HFF-Myc (cell line): Measurements from ENCODE around the gene LRSAM1.

ENCODE experiments used
- DNase-seq: peaks from one replicate; pipeline ENCODE4 v3.0.0-alpha.2; 2011; ENCODE audit warnings: low read depth; ENCODE audit errors: extremely low read depth
- H3K4me3 ChIP-seq: replicated peaks from 2 replicates; pipeline ENCODE4 v1.5.1; 2011; ENCODE audit warnings: low read depth, mild to moderate bottlenecking, control low read depth, low read length
- TF ChIP-seq, protein P1 (sequence below): IDR thresholded peaks from 2 replicates; pipeline ENCODE4 v1.5.1; 2012; ENCODE audit warnings: mild to moderate bottlenecking, low read depth, low read length, control low read depth; ENCODE audit errors: missing control alignments

Gene LRSAM1

DNA sequence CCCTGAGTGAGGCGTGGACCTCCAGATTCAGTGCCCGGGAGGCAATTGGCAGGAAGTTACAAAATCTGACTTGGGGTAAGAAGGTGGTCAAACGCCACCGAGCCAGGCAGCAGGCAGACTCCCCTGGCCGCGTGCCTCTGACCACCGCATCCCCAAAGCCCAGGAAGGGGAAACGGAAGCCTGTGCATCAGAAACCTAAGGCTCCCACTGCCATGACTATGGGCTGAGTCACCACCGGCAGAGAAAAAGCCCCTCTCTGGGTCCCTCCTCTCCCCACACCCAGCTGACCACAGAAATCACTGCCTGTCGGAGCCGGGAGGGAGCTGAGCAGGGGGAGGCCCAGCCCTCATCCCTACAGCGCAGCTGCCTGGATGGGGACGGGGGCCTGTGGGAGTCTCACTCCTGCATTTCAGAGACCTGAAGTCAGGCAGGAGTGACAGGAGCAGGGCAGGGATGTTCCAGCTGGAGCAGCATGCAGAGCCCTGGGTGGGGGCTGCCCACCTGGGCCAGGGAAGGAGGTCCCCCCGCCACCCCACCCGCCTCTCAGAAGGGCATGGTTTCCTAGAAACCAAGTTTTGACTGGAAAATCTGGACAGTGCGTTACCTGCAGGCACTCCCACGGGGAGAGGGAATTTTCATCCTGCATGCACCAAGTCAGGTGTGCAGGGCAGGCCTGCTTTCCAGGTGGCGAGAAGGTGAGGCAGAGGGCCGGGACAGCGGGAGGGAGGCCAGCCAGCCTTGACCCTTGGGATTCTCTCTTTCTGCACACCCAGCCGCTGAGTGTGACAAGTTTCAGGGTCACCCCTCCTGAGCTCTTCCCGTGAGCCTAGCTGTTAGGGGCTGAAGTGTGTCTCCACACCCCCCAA, 68.2 kb downstream of the LRSAM1 start:
- H3K4me3 ChIP-seq = no peak overlapping the region
- TF ChIP-seq, protein P1, sequence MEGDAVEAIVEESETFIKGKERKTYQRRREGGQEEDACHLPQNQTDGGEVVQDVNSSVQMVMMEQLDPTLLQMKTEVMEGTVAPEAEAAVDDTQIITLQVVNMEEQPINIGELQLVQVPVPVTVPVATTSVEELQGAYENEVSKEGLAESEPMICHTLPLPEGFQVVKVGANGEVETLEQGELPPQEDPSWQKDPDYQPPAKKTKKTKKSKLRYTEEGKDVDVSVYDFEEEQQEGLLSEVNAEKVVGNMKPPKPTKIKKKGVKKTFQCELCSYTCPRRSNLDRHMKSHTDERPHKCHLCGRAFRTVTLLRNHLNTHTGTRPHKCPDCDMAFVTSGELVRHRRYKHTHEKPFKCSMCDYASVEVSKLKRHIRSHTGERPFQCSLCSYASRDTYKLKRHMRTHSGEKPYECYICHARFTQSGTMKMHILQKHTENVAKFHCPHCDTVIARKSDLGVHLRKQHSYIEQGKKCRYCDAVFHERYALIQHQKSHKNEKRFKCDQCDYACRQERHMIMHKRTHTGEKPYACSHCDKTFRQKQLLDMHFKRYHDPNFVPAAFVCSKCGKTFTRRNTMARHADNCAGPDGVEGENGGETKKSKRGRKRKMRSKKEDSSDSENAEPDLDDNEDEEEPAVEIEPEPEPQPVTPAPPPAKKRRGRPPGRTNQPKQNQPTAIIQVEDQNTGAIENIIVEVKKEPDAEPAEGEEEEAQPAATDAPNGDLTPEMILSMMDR = no peak
- DNase-seq = peak; percentile 94

DNA sequence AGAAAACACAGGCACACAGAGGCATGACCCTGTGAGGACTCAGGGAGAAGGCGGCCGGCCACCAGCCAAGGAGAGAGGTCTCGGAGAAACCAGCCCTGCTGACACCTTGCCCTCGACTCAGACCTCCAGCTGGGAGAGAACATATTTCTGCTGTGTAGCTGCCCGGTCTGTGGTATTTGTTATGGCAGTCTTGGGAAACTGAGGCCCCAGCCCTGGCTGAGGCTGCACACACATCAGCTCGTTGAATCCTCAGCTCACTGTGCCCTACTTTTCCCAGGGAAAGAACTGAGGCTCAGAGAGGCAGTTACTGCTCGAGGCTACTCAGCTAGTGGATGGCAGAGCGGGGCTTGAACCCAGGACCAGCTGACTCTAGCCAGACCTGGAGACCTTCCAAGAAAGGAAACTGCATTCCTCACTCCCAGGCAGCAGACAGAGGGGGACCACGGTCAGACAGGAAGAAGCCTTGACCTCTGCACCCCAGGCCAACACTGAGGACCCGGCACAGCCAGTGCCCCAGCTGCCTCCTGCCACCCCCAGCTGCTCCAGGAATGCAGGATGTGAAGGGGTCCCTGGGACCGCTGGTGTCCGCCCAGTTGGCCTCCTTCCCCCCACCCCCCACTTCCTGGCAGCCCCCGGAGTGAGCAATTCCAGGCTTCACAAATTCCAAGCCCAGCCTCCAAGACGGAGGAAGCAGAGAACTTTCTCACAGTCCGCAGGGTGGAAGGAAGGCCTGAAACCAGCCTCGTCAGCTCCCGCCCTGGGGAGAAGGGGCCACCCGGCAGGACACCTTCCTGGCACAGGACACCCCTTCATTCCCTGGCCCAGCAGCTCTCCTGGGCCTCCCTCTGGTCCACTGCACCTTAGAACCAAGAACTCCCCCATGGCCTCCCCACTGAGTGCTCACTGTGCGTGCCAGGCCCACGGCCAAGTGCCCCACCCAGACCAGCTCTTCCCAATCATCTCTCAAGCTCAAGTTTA, 69.9 kb downstream of the LRSAM1 start:
- TF ChIP-seq, protein P1 = no peak
- DNase-seq = peak; percentile 67
- no peak overlapping the region for H3K4me3 ChIP-seq

DNA sequence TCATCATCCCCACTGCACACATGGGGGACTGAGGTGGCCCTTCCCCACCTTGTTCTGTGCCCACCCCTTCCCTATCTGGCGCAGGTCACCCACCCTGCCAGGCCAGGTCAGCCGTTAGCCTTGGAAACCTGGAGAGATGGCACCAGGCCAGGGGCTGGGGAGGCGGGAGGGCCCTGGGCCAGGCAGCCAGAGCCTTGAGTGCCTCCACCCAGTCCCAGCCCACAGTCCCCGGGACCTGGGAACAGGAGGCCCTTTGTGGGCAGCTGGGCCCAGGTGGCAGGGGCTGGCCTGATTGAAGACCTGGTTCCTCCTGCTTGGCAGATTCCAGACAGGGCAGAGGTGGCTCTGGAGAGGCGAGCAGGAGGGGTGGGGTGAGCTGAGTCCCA, 70.6 kb downstream of the LRSAM1 start:
- DNase-seq = no peak
- TF ChIP-seq, protein P1 = no peak
- H3K4me3 ChIP-seq = no peak overlapping the region

DNA sequence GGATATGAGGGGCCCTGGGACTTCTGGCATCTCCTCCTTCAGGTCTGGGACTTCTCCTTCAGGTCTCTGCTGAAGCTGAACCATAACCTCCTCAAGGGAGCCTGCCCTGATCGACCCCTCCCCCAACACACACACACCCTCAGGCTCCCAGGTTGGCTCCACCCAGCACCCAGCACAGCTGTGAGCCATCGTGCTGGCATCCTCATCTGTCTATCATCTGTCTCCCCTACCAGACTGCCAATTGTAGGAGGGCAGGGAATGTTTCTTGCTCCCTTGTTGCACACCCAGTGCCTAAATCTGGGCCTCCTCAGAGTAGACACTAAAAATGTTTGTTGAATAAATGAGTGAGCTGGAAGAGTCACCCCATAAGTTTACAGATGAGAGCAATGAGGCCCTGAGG, 71.4 kb downstream of the LRSAM1 start:
- no peak for DNase-seq
- no peak overlapping the region for H3K4me3 ChIP-seq
- TF ChIP-seq, protein P1 = no peak

DNA sequence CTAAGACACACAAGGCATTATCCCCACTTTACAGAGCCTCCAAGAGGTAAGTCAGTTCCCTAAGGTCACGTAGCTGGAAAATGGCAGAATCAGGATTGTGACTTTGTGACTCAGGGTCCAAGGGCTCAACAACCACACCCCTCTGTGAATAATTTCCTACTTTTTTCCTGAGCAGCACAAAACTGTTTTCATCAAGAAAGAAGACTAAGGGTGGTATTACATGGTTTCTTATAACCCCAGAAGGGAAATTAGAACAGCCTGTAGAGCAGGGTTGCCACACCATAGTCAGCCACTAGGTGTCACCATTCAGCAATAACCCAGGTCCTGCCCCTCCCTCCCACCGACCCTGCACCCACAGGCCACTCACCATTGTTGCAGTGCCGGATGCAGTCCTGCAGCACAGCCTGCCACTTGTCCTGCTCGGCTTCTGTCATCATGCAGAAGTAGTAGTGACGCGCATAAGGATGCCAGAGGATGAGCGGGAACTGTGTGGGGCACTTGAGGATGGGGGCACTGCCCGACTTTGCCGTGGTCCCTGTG, 72.1 kb downstream of the LRSAM1 start:
- no peak for DNase-seq
- no peak overlapping the region for H3K4me3 ChIP-seq
- TF ChIP-seq, protein P1 = peak; percentile 62

DNA sequence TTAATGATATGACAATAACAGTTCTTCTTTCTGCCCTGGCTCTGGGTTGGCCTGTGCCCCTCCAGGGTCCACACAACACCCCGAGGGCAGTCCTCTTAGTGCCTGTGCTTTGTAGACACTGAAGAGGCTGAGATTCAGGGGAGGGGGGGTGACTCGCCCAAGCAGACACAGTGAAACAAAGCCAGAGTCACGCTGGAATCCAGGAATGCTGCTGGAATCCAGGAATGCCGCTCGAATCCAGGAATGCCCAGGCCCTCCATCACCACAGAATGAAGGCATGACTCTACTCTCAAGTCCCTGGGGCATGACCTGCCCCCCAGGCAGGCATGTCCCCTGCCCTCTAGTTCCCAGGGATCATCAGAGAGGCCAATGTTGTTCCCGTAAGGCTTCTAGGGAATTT, 73.1 kb downstream of the LRSAM1 start:
- DNase-seq = no peak
- TF ChIP-seq, protein P1 = no peak
- no peak overlapping the region for H3K4me3 ChIP-seq
